Nephron progenitor cell (in vitro differentiated cells): Measurements from ENCODE around the gene DSP.

Source experiments
- DNase-seq: peaks from one replicate; pipeline ENCODE4 v3.0.0; 2021
- H3K27ac Mint-ChIP-seq: 2 replicates; pipeline ENCODE4 v1.8.0; 2021; ENCODE audit warnings: mild to moderate bottlenecking, moderate library complexity, mixed read lengths
- H3K27me3 Mint-ChIP-seq: 2 replicates; pipeline ENCODE4 v1.8.0; 2021; ENCODE audit warnings: mild to moderate bottlenecking, low read depth, mixed read lengths; ENCODE audit not compliant: poor library complexity
- H3K36me3 Mint-ChIP-seq: 2 replicates; pipeline ENCODE4 v1.8.0; 2021; ENCODE audit warnings: low read depth, mixed read lengths
- H3K4me1 Mint-ChIP-seq: 2 replicates; pipeline ENCODE4 v1.8.0; 2021; ENCODE audit warnings: mixed read lengths
- H3K4me3 Mint-ChIP-seq: 2 replicates; pipeline ENCODE4 v1.8.0; 2021; ENCODE audit warnings: mild to moderate bottlenecking, moderate library complexity, mixed read lengths
- H3K9me3 Mint-ChIP-seq: 2 replicates; pipeline ENCODE4 v1.8.0; 2021; ENCODE audit warnings: mild to moderate bottlenecking, moderate library complexity, mixed read lengths
- TF ChIP-seq, protein P1 (sequence below): fragments of 200-600 bp; sonication (generic); IDR thresholded peaks from 2 replicates; pipeline ENCODE4 v1.5.0; 2021; ENCODE audit warnings: antibody characterized with exemption

Gene DSP

GRCh38 chr6:7617801-7618764 lies 76.6 kb downstream of the DSP start:
- H3K9me3 Mint-ChIP-seq = no peaks in the 10 kb centered on the region

GRCh38 chr6:7621761-7622160 lies 80.3 kb downstream of the DSP start:
- TF ChIP-seq, protein P1, sequence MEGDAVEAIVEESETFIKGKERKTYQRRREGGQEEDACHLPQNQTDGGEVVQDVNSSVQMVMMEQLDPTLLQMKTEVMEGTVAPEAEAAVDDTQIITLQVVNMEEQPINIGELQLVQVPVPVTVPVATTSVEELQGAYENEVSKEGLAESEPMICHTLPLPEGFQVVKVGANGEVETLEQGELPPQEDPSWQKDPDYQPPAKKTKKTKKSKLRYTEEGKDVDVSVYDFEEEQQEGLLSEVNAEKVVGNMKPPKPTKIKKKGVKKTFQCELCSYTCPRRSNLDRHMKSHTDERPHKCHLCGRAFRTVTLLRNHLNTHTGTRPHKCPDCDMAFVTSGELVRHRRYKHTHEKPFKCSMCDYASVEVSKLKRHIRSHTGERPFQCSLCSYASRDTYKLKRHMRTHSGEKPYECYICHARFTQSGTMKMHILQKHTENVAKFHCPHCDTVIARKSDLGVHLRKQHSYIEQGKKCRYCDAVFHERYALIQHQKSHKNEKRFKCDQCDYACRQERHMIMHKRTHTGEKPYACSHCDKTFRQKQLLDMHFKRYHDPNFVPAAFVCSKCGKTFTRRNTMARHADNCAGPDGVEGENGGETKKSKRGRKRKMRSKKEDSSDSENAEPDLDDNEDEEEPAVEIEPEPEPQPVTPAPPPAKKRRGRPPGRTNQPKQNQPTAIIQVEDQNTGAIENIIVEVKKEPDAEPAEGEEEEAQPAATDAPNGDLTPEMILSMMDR = no peak
- Mint-ChIP-seq H3K27ac (no peak overlapping the region), H3K4me1 (peaks cover 5% of the 10 kb centered on the region), H3K9me3 (no peaks in the 10 kb centered on the region), H3K4me3 (no peak overlapping the region), H3K36me3 (no peaks in the 10 kb centered on the region), H3K27me3 (peaks cover 16% of the 10 kb centered on the region)
- DNase-seq = no peak

More at GRCh38 chr6:7617801-7618764, 76.6 kb downstream of the DSP start:
- peaks cover 5% of the 10 kb centered on the region for H3K4me1 Mint-ChIP-seq
- H3K4me3 Mint-ChIP-seq = no peak overlapping the region
- no peak for DNase-seq
- H3K27ac Mint-ChIP-seq = no peak overlapping the region
- H3K36me3 Mint-ChIP-seq = peaks cover 1% of the 10 kb centered on the region
- TF ChIP-seq, protein P1 = no peak
- H3K27me3 Mint-ChIP-seq = peaks cover 11% of the 10 kb centered on the region

DNA sequence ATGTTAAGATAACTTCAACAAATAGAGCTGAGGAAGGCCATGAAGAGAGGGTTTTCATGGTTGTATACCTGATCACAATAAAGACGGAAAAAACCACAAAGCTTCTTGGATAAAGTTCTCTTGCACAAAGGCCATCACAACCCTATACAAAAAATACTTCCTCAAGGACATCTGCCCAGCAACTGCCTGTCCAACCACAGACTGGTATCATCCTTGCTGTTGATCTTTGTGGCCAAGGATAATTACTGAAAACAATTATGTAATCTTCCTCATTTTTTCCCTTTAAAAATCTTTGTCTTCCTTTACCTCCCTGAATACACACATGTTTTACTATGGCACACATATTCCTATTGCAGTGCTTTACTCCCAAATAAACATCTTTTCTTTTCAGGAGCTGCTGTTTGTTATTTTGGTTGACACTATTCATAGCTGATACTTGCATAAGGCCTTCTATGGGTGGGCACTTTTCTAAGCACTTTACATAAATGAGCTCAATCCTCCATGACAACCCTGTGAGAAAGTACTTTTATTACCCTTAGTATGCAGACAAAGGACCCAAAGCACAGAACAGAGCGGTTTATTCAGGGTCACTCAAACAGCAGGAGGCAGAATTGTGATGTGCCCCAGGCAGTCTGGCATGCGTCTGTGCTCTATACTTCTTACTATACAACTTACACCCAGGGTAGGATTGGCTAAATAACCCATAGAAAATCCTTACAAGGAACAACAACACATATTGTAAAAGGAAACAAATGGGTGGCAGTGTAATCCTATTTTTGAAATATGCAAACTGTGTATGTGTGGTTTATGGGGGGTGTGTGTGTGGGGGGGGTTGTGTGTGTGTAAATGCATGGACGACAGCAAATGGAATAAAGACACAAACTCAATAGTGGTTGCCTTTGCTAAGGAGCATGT lies 83.6 kb downstream of the DSP start:
- Mint-ChIP-seq H3K4me1 (peaks cover 5% of the 10 kb centered on the region), H3K4me3 (no peak overlapping the region), H3K9me3 (peaks cover 6% of the 10 kb centered on the region), H3K36me3 (no peaks in the 10 kb centered on the region), H3K27ac (no peak overlapping the region), H3K27me3 (peaks cover 16% of the 10 kb centered on the region)
- TF ChIP-seq, protein P1 = no peak
- DNase-seq = no peak

GRCh38 chr6:7628479-7628878 lies 87.0 kb downstream of the DSP start:
- no peak overlapping the region for H3K27ac Mint-ChIP-seq
- H3K4me1 Mint-ChIP-seq = peaks cover 15% of the 10 kb centered on the region
- no peak overlapping the region for H3K4me3 Mint-ChIP-seq
- H3K9me3 Mint-ChIP-seq = peaks cover 6% of the 10 kb centered on the region
- TF ChIP-seq, protein P1 = no peak
- no peak for DNase-seq
- H3K36me3 Mint-ChIP-seq = no peaks in the 10 kb centered on the region
- H3K27me3 Mint-ChIP-seq = peaks cover 16% of the 10 kb centered on the region

GRCh38 chr6:7628909-7629308 lies 87.4 kb downstream of the DSP start:
- H3K27ac Mint-ChIP-seq = no peak overlapping the region
- no peaks in the 10 kb centered on the region for H3K36me3 Mint-ChIP-seq
- peaks cover 15% of the 10 kb centered on the region for H3K4me1 Mint-ChIP-seq
- no peak overlapping the region for H3K4me3 Mint-ChIP-seq
- TF ChIP-seq, protein P1 = no peak
- peaks cover 6% of the 10 kb centered on the region for H3K9me3 Mint-ChIP-seq
- H3K27me3 Mint-ChIP-seq = peaks cover 16% of the 10 kb centered on the region
- DNase-seq = no peak
